Transverse colon (tissue), 4 donors: Measurements from ENCODE around the gene MZT2B.
"Not testable (repeated sequence)": the region's sequence is repeated elsewhere in the genome, so short reads cannot be mapped to it uniquely, and the experiment has no call there.

ENCODE experiments used
- CTCF ChIP-seq, 5 experiments: fragments of 200-600 bp in 3 of 5; fragments of 450-650 bp in 2 of 5; sonication (generic) in 3 of 5; IDR thresholded peaks; 1 replicate in 2 of 5; 2 replicates in 3 of 5; pipeline ENCODE4 v1.5.1; 2016 to 2017; ENCODE audit warnings: antibody characterized with exemption in 5 of 5, inconsistent platforms in 3 of 5, mild to moderate bottlenecking in 2 of 5, moderate library complexity in 1 of 5
- EP300 ChIP-seq: sonication (generic); formaldehyde crosslinking; IDR thresholded peaks from one replicate; pipeline ENCODE4 v1.6.1; 2017; ENCODE audit warnings: antibody characterized with exemption, low read depth
- POLR2A ChIP-seq: fragments of 450-650 bp; IDR thresholded peaks from one replicate; pipeline ENCODE4 v1.6.1; 2016; ENCODE audit warnings: antibody characterized with exemption, mild to moderate bottlenecking, moderate library complexity
- POLR2AphosphoS5 ChIP-seq, 3 donors: sonication (generic); formaldehyde crosslinking; IDR thresholded peaks; one replicate each; pipeline ENCODE4 v1.6.1; 2016; ENCODE audit warnings: antibody characterized with exemption in 3 of 3

DNA sequence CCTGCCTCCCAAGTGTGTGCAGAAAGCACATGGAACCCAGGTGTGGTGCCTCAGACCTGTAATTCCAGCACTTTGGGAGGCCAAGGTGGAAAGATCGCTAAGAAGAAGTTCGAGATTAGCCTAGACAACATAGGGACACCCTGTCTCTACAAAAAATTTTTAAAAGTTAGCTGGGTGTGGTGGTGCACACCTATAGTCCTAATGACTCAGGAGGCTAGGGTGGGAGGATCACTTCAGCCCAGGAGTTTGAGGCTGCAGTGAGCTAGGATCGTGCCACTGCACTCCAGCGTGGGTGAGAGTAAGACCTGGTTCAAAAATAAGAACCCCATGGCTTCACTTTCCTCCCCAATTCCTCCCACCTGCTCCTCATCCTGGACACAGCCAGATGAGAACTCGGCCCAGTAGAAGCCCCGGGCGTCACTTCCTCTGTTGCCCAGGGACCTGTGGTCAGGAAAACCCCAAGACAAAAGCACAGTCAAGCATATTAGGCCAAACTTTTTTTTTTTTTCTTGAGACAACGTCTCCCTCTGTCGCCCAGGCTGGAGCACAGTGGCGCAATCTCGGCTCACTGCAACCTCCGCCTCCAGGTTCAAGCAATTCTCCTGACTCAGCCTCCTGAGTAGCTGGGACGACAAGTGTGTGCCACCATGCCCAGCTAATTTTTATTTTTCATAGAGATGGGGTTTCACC lies 24.1 kb upstream of the MZT2B start:
- TF ChIP-seq POLR2AphosphoS5 (IDR thresholded peaks at IDR 0.05); CTCF (IDR thresholded peaks at IDR 0.05); EP300; POLR2A: not testable (repeated sequence)
